Measurements from ENCODE around the gene MOXD1.

MOXD1 gene

DNA sequence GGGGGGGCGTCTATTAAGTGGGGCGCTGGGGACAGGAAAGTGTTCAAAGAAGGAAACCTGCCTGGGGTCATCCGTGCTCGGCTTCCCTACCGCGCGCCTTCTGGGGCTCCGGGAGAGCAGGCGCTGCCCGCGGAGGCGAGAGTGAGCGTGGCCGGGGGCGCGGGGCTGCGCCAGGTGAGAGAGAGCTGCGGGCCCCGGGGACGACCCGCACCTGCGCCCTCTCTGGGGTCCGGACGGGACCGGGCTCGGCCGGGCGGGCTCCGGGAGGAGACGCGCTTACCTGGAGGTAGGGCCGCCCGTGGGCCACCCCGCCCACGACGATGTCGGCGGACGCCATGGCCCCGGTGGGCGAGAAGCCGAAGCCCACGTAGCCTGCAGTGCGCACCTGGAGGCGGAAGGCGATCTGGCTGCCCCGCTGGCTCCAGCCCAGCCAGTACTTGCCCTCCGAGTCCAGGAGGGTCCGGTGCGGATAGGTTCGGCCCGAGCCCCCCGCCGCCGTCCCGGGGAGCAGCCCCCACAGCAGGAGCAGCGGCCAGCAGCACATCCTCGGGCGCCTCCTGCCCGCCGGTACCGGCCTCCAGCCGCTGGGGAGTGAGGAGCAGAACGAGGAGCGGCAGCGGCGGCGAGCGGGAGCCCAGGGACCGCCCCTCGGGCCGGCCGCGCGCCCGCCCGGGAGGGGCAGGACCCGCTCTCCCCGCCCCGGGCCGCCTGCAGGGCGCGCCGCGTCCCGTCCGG lies at the start of gene MOXD1:
MOXD1 (minus strand) TSS at position 593 of the 735 bp plus-strand sequence; CDS start at position 544, 49 bp downstream.
- no peak for DNase-seq (ENCODE audit: low read depth)

DNA sequence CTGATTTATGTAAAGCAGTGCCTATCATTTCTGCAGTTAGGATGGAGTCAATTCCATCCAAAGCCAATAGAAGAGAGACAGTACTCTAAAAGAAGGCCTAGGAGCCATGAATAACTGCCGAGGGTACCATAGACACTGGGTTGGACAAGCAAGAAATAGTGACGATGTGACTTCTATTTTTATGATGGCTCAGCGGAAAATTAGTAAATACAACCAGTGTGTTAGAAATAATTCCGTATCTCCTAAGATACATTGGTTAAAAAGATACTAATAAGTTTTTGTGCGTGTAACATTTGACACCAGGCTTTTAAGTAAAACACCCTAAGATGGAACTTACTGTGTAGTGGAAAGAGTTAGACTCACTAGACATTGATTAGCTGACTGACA lies 45.6 kb upstream of the MOXD1 start:
- DNase-seq (ENCODE audit: low read depth) = no peak

DNA sequence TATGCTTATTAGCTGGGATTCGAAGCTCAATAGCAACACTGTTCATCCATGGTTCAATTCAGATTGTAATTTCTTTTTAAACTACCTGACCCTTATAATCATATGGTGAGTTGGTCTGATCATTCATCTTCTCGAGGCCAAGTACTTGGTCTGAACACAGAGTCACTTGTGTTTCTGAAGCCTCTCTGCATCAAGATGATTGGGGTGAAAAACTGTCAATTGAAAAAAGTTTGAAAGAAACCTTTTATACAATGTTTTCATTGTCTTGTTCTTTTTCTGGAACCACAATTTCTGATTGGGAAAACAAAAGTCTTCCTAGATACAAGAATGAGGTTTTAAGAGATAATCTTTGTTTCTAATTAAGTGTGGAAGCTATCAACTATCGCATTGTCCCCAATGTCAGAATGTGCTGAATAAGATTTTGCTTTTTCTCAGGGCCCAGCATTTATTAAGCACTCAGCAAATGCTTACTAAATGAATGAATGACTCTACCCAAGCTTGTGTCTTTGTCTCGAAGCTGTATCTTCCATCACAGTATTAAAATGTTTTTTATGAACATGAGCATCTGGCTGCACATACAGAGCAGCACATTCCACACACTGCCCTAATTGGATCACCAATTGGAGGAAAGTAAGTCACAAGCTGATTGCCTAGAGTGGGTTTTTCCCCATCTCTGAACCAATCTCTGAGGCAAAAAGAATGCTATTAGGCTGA lies 45.0 kb upstream of the MOXD1 start:
- DNase-seq (ENCODE audit: low read depth) = no peak

DNA sequence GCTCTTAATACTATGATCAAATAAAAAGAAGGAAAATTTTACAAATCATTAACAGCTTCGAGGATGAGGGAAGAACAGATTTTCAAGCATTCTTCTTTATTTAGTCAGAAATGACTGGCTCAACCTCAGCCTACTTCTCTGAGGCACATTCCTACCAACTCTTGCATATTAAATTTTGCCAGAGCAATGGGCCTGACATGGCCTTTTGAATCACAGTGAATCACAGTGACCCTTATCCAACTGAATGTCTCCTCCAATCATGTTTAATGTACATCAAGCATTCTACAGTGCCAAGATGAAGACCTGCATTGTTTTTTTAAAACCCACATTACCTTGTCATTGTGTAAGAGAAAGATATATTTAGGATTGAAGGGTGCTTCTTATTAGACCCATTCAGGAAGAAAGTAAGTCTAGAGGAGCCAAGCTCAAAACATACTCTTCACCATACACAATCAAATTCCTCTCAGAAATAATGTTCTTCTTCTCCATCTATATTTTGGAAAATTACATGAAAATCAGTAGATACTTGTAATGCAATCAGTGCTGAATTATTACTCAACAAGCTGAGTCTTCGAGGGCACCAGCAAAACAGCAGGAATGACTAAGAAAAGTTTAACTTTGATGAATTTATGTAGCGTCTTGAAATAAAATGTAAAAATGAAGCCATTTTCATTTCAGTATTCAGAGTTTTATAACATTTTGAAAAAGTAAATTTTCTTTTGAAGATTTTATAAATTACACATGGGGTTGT lies 44.1 kb upstream of the MOXD1 start:
- DNase-seq (ENCODE audit: low read depth) = no peak

DNA sequence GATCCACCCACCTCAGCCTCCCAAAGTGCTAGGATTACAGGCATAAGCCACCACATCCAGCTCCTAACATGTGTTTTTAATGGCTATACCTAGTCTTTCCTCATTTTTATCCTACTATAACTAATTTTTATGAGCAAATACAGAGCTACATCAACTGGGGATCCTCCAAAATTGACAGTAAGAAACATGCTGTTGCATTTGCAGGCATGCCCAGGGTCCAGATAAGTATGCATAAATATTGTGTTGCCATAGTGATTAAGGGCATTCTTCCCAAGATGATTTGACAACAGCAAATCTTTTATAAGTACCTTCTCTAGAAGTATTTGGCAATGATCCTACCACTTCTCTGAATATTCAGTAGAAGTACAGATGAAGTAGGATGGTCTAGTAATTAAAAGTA lies 41.9 kb upstream of the MOXD1 start:
- no peak for DNase-seq (ENCODE audit: low read depth)

DNA sequence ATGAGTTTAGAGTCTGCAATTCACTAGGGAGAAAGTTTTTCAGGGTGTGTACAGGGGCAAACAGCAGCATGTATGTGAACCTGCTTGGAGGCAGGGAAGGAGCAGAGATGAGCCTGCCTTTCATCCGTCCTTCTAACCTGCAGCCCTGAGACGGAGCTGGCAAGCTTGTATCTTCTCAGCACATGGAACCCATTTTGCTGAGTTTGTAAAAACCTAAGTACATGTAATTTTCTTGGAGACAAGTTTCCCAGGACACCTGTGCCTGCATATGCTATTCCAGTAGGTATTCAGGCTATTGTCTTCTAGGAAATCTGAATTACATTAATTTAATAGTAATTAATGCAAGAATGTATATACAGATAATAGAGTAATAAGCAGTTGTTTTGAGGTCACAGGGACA lies 28.8 kb upstream of the MOXD1 start:
- DNase-seq (ENCODE audit: low read depth) = no peak

DNA sequence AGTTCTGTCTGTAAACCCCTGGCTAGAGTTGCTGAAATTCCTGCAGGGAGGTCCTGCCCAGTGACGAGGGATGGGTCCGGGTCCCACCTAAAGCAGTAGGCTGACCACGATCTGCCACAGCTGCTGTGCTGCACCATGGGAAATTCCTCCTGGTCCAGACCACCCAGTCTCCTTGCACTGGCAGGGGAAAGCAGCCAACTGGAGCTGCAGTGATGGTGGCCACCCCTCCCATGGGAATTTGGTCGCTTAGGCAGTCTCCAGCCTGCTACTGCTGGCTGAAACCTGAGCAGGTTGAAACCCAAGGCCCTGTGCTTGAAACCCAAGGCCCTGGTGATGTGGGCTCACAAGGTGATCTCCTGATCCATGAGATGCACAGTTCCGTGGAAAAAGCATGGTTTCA lies 23.9 kb upstream of the MOXD1 start:
- DNase-seq (ENCODE audit: low read depth) = no peak

DNA sequence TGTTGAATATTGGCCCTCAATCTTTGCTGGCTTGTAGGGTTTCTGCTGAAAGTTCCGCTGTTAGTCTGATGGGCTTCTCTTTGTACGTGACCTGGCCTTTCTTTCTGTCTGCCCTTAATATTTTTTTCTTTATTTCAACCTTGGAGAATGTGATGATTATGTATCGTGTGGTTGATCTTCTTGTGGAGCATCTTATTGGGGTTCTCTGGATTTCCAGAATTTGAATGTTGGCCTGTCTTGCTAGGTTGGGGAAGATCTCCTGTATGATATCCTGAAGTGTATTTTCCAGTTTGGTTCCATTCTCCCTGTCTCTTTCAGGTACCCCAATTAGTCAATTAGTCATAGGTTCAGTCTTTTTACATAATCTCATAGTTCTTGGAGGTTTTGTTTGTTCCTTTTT lies 22.6 kb upstream of the MOXD1 start:
- no peak for DNase-seq (ENCODE audit: low read depth)

DNA sequence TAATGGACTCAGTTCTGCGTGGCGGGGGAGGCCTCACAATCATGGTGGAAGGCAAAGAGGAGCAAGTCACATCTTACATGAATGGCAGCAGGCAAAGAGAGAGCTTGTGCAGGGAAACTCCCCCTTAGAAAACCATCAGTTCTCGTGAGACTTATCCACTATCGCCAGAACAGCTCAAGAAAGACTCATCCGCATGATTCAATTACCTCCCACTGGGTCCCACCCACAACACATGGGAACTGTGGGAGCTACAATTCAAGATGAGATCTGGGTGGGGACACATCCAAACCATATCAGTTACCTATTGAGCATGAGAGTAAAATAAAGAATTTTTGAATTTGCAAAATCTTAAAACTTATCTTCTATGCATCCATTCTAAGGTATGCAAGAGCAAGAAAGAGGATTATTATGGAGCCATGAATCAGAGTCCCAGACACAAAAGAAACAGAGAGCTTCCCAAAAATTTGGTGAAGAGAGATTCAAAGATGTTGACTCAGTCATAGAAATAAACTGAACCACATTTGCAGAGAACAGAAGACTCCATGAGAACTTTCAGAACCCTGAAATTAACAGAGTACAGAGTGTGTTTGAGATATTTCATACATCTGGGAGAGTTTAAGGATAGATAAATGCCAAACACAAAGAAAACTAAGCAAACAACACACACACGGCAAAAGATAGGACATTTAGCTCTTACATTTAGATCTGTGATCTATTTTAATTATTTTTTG lies 17.1 kb upstream of the MOXD1 start:
- no peak for DNase-seq (ENCODE audit: low read depth)

DNA sequence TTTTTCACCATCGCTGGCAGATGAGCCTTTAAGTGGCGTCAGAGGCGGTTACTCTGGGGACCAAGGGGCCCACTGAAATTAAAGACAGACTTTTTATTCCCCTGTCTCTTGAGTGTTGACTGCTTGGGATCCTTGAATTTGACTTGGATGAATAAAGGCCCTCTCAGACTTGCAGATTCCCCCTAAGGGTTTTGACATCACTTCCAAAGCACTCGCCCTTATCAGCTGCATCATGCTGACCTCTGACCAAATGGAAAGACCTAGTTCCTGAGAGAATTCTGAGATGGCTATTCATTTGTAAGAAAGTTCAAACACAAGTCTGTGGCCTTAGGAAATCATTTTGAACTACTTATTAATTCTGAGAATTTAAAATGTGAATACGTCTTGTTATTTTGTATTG lies 13.5 kb upstream of the MOXD1 start:
- DNase-seq (ENCODE audit: low read depth) = no peak

DNA sequence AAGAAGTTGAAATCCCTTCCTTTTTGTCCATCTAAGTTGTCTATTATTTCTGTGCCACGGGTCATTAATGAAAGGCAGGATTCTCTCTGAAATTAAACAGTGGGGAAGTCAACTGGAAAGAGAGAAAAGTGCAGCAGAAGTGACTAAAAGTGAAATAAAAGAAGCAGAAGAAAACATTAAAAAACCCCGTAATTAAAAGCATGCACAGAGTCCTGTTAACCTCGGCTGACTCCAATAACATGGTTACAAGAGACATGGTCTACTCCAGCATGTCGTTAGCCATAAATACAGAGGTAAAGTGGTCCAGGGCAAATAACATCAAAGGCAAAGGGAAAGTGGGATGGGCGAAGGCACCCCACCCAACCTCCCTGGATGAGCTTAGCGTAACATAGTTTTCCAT lies 13.0 kb upstream of the MOXD1 start:
- no peak for DNase-seq (ENCODE audit: low read depth)

DNA sequence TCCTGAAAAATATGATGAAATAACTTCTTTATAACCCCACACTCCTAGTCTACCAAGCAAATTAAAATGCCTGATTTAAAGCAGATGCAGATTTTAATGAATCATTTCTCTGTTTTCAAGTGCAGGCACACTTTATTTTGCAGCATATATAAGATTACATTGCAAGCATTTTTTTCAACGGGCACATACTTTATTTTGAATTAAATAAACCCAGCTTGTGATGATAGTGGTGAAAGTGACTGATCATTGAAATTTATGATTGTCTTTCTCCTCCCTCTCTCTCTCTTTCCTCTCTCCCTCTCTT lies 12.2 kb upstream of the MOXD1 start:
- no peak for DNase-seq (ENCODE audit: low read depth)

DNA sequence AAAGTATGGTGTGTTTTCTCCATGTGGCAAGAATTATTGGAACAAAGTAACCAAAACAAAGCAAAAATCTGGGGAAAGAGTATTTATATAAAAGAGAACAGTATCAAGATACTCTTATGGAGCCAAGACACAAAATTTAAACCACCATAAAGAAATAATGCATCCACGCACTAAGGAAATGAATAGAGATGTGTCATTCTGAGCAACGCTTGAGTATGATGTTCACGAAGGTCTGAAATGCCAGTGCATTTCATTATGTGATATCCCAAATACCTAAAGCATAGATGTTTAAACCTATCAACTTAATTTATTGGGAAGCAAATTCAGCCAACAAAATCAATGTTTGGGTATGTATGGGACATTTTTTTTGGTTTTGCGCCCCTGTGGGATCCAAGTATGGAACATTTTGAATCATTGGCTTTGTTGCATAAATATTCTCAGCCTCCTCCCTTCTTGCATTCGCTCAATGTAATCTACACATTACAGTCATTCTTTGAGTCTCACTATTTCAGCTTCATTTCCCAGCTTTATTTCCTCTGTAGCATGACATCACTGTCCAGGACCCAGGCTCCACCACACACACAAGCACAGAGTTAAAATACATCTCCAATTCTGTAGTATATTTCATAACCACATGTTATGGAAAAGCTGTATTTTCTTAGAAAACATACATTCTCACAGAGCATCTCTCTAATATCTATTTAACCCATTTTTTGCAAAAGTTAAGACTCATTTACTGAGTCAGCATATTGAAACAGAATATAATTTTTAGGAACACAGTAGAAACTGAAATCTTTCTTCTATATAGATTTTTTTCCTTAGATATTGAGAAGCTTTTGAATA lies 11.6 kb upstream of the MOXD1 start:
- no peak for DNase-seq (ENCODE audit: low read depth)

DNA sequence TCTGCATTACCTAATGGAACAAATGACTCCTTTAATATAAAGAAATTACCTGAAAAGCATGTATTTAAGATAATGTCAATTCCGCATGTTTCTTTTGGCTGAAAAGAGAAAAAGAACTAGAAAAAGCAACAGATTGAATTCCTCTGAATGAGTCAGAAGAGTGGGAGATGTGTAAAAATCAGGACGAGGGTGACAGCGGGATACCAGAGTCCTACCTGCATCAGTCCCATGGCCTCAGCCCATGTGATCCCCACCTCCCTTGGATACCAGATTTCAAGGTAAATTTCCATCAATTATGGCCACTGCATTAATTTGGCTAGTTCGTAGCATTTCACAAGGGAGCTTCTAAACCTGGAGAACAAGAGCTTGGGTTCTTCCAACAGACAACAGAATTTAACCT lies 10.0 kb upstream of the MOXD1 start:
- no peak for DNase-seq (ENCODE audit: low read depth)

DNA sequence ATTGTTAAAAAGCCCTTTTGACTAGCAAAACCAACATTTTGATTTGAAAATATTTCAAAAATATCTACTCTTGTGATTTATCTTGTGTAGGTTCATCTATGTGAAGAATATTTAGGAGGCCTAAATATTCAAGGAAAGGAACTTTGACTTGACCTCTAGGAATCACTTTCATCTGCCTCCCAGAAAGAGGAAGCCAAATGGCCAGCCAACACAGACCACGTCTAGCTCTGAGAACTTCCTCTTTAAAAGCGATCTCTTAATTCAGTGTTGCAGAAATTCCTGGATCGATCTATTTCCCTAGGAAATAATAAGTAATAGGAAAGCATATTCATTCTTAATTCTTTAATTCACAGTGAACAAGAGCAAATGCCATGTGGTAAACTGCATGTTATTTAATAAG lies 9.6 kb upstream of the MOXD1 start:
- DNase-seq (ENCODE audit: low read depth) = no peak

DNA sequence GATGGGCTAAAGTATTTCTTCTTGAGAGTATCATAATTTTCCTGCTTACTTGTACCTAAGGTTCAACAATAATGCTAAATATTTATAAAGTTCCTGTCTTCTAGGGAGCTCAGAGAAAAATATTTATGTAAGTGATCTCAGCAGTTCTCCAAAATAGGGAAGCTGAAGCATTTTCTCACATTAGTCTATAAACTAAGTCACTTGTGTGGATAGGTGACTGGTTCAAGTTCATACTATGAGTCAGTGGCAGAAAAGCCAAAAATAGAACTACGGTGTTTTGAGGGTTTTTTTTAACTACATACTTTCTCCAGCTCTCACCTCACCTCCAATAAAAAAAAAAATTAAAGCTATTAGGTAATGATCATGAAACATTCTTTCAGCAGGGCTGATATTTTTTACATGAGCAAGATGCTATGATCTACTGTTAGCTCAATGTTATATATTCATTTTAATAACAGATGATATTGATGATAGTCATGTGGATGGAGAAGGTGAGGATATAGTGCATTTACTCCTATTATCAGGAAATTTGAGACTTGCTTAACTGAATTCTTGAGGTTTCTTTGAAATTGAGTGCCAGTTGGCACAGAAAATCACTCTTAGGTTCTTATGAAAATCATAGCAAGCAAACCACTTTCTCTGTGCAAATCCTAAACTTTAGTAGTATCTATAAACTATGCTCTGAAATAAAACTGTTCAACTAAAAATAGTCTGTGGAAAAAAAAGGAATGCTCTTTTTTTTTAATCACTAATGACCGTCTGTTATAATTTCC lies 4.1 kb upstream of the MOXD1 start:
- DNase-seq (ENCODE audit: low read depth) = no peak

DNA sequence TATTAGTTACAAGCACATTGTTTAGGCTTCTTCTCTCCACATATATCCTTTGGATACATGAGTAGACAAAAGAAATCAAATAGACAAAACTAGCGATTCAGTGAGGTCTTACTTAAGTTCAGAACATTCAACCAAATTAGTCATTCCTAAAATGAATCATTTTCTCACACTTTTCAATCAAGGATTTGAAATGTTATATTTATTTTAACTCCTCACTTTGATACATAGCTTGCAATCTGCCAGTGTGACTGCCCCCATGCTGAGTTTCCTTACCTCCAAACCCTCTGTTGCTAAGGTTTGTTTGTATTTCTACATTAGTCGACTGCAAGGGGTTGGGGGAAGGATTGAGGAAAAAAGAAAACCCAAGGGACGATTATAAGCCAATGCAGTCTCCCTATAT lies 3.5 kb upstream of the MOXD1 start:
- DNase-seq (ENCODE audit: low read depth) = no peak

DNA sequence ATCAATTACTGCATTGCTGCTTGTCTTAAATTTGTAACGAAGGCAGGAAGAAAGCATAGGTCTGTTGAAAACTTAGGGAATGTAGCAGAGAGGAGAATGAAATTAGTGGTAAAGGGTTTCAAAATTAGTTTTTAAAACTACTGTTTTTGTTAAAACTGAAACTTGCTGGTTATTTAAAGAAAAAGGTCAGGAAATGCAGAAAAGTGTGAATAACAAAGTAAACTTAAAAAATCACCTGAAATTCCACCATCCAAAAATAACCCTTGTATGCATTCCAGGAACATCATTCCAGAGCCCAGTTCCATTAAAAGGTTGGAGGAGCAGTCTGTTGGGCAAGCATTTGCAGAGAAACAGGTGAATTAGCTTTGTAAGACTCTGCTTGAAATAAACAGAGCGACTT lies 3.1 kb upstream of the MOXD1 start:
- no peak for DNase-seq (ENCODE audit: low read depth)

DNA sequence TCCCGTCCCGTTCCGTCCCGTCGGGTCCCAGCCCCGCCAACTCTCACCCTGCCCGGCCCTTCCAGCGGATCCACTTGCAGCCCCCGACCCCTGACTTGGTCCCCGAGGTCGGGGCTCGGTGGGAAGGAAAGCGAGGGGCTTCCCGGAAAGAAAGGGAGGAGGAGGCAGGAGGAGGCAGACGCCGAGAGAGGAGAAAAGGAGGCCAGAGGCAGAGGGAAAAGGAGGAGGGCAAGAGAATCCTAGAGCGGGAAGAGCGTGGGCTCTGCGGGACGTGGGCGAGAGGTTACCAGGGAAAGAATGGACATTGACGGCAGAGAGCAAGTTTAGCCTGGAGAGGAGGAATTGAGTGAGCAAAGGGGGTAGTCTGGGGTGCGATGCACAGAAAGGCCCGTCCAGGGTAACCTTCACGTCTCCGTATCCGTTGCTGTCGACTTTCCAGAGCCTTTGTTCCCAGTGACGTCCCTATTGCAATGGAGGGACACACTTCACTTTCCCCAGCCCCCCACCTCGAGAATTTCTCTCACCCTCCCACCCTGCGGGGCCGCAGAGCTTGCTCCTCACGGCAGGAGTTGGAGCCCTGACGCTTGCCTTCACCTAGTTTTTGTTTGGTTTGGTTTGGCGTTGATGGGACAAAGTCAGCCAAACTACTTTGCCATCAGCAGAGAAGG lies 477 bp upstream of the MOXD1 start:
- DNase-seq (ENCODE audit: low read depth) = no peak

DNA sequence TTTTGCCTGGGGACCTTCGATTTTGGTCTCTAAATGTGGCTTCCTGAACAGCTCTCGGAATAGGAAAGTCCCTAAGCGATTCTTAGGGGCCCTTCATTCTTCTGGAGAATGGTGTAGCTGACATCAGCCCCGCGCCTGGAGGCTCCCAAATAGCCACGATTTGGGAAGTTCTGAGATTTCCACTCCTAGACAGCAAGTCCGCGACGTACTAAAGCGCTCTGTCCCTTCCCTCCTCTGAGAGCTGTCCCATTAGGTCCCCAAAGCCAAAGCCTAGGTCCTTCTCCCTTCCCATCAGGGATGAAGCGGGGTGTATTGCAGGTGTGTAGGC lies 756 bp downstream of the MOXD1 start:
- no peak for DNase-seq (ENCODE audit: low read depth)

All from stimulated activated CD8-positive, alpha-beta memory T cell treated with anti-CD3 and anti-CD28 coated beads, Interleukin-7, amount 100 ng/mL, for 24 hours (primary cell).